HPDE6-E6E7 (cell line): ENCODE data around the gene SLC4A4.

Experiments used
- DNase-seq: peaks from one replicate; pipeline ENCODE4 v3.0.0; 2011; ENCODE audit warnings: missing footprints; ENCODE audit errors: extremely low spot score

The SLC4A4 gene

DNA sequence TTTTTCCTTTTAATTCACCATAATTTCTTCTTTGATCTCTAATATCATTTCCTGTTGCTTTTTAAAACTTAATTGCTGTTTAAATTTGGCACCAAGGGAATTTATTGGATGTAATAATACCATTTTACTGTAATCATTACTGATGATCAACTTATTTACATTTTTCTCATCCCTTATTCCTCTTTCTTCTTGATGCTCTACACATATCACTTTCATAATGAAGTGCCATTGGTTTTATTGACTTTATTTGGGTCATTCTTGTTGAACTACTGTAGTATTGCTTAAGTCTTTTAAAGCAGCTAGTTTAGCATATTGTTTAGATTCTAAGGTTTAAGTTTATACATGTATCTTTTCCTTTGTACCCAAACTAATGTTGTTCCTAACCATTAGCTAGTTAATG, 130.7 kb downstream of the SLC4A4 start:
- DNase-seq, result no peak

DNA sequence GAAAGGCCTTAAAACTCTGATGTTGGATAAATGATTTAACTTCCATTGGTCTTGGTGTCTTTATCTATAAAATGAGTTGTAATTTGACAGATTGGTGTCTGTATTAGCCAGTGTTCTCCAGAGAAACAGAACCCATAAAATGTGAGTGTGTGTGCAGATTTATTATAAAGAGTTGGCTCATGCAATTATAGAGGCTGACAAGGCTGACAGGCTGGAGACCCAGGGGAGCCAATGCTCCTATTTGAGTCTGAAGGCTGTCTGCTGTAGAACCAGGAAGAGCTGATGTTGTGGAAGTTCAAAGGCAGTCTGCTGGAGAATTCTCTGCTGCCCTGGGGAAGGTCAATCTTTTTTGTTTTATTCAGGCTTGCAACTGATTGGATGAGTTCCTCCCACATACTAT, 131.7 kb downstream of the SLC4A4 start:
- DNase-seq, result no peak

DNA sequence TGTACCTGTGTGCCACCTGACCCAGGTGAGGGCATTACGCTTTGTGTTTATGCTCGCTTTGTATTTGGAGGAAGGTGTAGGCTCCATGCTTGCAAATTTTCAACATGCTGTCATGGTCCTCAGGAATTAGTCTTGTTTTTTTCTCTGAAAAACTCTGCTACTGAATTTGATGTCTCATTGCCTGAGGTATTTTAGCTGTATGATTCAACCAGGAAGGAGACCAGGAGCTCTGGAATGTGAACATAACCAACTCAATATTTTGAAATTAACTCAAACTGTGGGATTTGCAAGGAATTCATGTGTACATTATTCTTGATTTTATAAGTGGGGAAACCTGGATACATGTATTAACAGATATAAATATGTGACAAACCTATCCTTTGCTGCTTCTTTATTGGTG, 134.1 kb downstream of the SLC4A4 start:
- peak; percentile 25 for DNase-seq

DNA sequence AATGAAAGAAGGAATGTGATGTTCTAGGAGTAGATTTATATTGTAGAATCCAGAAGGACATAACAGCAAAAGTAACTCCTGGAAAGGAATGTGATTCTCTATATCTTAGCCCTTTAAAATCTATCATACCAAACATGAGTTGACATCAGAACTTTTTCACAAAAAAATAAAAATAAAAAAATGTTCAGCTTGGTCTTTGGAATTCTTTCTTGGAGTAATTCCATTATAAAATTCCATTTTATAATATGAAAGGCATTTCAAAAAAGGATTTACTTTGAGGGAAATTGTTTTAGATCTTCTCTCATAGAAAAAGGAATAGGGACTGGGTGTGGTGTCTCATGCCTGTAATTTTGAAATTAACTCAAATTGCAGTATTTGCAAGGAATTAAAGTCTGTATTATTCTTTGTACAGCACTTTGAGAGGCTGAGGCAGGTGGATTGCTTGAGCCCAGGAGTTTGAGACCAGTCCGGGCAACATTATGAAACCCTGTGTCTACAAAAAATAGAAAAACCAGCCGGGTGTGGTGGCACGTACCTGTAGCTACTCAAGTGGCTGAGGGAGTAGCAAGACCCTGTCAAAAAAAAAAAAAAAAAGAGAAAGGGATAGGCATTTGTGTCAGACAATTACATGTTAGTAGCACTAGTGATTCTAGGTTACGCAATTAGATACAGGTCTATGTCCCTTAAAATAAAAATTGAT, 134.9 kb downstream of the SLC4A4 start:
- no peak for DNase-seq

DNA sequence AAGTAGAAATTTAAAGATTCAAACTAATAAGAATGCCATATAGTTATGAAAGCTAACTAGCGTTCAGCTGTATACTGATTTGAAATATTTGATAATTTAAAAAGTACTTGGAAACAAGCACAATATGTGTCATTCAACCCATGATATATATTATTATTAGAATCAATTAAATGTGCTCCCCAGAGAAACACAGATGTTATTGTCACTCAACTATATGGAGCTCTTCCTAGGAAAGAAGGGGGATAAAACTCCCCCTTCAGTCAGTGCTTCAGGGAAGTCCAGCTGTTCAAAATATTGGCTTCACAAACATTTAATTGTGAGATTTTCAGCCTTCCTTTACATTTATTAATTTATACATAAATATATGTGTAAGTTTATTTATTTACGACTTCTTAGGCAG, 135.9 kb downstream of the SLC4A4 start:
- no peak for DNase-seq

DNA sequence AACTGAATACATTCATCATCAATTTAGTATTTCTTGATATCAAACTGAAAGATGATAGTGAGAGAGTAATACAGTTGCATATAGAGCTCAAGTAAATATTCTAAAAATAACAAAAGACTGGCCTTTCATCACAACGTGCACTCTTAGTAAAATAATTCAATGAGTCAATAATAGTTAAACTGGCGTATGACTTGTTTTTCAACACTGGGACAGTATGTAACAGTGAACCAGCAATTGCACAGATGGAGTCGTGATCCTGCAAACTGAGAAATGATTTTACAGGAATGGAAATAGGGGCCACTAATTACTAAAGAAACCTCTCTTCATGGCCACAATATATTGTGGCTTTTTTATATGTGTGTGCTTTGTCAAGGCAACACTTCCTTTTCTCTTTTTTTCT, 137.4 kb downstream of the SLC4A4 start:
- no peak for DNase-seq

DNA sequence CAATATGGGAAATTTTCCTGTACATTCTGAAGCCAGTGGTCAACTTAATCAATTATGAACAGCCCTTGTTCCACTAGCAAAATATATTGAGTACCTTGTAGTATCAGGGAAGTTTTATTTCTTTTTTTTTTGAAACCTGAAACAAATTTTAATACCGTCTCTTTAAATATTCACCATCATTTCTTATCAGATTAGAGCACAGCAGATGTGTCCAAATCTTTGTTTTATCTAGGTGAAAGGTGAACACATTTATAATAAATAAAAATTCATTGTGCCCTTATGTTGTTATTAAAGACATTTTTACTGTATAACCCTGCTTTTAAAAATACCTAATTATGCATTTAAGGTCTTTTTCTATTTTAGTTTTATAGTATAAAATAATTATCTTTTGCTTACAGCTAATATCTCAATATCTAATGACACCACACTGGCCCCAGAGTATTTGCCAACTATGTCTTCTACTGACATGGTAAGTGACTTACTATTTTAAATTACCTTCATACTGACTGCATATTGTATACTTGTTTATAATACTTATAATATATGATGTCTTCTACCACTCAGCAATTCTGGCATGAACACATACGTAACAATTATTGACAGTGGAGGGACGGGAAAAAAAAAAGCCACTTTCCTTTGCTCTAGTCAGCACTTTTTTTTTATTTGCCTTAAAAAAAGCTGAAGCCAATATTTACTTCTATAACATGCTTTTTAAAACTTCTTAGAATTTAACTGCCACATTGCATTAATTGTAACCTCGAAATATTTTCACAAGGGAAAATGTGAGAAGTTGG, 147.9 kb downstream of the SLC4A4 start:
- no peak for DNase-seq

DNA sequence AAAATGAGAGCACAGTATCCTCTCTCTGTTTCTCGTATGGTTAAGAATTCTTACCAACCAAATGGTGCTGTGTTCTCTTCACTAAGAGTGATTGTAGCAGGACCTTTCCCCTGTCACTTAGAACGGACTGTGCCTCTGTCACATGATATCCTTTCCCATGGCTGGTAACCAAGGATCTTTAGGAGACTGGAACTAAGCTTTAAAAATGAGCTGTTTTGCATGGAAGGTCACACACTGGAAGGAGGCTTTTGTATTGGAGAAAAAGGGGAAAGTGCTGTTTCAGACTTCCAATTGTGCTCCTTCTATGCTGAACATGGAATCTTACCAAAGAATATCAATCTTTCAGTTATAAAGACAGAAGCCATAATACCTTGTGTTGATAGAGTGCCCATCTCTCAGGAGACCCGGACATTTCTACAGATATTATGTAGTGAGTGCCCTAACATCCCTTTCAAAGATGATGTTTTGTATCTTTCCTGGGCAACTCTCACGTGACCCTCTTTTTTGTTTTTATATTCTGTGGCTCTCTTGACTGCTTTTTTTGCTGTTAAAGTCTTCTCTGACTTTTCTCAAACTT, 148.6 kb downstream of the SLC4A4 start:
- no peak for DNase-seq

DNA sequence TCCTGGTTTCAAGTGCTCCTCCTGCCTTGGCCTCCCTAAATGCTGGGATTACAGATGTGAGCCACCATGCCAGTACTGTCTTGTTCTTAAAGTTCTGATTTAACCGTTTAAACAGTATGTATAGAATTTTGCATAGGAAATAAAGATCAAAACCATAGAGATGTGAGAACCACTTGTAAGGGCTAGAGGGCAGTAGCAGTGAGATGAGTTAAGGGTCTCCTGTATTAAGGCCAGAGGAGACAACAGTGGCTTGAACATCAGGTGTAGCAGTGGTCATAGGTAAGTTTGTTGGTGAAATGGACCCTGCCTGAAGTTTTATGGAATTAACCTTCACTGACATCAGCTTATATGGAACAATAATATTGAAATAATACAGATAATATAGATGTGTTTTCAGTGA, 155.7 kb downstream of the SLC4A4 start:
- DNase-seq, result no peak

DNA sequence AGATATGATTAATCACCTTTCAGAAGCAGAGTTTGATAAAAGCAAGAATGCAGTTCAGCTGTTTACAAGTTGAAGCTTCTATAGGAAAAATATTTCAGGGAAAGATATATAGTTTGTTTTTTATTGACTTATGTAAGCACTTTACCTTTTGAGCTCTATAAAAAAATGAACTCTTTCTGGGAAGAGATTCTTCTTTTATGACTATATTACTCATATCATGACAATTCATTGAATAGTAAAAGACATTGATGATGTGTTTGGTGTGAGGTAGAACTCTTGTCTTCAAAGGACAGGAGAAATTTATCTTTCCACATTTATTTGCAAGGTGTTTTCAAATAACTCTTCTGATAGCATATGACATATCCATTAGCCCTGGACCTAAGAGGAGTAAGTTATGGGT, 156.6 kb downstream of the SLC4A4 start:
- DNase-seq, result no peak

DNA sequence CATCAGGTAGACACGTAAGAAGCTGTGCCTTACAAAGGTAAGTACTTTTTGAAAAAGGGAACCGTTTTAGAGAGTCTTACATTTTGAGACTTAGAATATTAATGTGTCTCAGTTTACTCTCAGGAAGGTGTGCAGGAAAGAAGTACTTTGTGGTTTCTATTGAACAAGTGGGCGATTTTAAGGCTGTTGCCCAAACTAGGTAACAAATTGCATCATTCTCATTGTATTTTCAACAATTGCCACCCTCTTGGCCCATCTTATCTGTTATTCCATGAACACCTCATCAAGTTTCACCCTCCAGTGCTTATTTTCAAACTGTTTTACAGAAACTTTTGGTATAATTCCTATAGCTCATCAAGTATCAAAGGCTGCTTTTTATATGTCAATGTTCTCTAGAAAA, 158.3 kb downstream of the SLC4A4 start:
- DNase-seq, result no peak

DNA sequence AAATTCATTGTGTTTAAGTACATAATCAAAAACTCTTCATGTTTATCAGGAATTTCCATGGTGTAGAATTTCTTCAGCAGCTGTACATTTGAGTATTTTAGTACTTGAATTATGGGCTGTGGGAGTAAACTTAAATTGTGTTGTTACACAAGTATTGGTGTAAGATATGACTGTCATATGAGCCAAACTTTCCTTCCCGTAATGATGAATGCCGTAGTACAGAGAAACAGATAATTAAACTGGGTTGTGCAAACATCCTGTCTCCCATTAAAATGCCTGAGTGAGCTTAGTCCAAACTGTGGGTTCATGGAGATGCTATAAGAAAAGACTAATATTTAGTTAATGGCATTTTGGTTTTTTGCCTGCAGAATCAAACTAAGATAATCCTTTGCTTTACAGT, 159.2 kb downstream of the SLC4A4 start:
- DNase-seq, result no peak

DNA sequence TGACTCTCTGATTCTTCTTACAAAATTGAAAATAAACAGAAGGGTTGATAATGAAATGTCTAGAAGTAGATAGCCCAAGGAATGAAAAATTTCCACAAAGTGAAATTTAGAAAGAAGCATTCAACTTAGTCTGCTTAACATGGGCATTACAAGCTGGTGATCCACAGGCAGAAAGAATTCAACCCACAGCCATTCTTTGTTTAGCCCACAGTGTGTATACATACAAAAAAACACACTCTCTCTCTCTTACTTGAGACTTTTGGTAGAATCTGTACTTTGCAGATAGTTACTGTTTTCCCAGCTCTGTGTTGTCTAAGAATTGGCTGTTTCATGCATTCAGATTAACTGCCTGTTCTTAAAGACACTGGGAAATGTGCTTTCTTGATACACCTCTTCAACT, 159.8 kb downstream of the SLC4A4 start:
- no peak for DNase-seq

DNA sequence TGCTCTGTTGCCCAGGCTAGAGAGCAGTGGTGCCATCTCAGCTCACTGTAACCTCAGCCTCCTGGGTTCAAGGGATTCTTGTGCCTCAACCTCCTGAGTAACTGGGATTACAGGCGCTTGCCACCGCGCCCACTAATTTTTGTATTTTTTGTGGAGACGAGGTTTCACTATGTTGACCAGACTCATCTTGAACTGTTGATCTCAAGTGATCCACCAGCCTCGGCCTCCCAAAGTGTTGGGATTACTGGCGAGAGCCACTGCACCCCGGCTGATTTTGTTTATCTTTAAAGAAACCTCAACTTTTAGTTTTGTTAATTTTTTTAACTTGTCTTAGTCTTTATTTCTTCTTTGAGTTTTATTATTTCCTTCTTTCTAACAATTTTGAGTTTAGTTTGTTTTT, 163.2 kb downstream of the SLC4A4 start:
- no peak for DNase-seq

DNA sequence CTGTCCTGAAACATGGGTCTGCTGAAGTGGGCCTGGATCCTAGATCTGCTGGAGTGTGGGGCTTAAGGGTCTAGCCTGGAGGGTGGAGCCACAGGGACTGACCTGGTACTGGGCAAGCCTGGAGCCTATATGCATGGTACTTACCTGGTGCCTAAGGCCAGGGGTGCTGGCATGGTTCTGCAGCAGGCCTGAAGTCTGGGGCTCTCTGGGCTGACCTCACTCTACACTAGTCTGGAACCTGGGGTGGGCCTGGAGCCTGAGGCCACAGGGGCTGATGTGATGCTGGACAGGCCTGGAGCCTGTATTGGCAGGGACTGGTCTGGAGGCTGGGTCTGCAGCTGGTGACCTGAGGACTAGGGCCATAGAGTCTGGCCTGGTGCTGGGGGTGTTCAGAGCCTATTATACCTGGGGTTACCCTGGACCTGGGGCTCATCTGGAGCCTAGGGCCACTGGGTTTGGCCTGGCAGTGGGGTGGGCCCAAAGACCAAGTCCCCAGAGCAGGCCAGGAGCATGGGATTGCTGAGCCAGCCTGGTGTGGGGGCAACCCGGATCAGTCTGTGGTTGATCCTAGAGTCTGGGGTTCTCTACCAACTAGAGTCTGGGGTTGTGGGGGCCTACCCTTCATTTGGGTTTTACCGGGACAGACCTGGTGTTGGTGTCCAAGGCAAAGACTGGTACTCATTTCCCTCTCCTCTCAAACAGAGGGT, 179.6 kb downstream of the SLC4A4 start:
- DNase-seq, result no peak

DNA sequence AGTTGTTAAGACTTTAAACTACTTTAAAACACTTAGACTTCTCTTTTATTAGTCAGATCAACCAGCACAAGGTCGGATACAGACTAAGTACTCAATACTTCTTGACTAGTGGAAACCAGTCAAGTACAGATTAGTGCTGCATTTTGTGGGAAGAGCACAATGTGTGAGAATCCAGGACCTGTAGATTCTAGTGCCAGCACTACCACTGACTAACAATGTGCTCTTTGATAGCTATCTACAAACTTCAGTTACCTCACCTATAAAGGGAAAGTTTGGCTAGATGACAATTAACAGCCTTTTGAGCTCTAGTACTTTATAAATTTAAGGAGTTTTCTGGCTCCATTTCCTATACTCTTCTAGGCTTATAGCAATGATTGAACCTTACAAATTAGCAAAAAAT, 181.5 kb downstream of the SLC4A4 start:
- DNase-seq, result no peak

DNA sequence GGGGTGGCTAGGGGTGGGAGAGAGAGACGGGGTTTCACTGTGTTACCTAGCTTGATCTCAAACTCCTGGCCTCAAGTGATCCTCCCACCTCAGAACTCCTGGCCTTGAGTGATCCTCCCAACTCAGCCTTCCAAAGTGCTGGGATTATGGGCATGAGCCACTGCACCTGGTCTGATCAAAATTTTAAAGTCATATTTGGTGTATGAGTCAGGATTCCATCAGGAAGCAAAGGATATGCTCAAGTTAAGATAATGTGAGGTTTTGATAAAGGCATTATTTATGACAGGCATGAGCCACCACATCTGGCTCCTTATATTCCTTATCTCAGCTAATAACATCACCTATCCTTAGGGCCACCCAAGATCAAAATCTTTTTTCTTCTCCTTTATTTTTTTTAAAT, 182.0 kb downstream of the SLC4A4 start:
- DNase-seq, result no peak

DNA sequence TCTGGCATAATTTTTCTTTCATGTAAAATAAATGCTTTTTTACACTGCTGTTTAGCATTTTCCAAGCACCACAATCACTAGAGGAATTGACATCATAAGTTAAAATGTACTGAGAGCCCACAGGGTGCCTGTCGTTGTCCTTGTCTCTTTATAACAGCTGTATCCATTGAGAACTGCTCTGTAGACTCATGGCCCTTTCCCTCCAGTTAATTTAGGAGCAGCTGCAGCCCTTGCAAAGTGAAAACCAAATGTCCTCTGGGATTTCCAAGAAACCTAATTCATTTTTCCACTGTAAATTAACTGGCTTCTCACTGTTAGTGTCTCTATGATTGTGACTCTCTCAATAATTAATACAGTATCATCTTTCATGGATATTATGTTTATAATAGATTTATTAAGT, 185.9 kb downstream of the SLC4A4 start:
- no peak for DNase-seq

DNA sequence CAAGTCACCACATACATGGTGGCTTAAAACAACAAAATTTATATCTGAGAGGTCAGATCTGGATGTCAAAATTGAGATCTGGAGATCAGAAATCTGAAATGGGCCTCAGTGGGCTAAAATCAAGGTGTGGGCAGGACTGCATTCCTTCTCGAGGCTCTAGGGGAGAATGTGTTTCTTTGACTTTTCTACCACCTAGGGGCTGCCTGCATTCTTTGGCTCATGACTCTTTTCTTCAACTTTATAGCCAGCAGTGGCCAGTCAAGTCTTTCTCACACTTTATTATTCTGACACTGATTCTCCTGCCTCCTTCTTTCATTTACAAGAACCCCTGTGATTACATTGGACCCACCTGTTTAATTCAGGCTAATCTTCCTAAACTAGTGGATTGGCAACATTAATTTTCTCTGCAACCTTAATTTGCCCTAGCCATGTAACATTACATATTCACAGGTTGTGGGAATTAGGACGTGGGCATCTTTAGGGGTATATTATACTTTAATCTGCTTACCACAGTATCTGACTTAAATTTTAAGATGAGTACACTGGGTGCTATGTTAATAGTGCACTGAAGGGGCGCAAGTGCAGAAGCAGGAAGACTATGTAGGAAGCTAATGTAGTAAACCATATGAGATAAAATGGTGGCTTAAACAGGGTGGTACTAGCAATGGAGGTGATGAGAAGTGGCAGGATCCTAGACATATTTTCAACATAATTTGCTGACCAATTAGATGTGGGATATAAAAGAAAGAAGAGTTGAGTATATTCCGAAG, 188.0 kb downstream of the SLC4A4 start:
- no peak for DNase-seq

DNA sequence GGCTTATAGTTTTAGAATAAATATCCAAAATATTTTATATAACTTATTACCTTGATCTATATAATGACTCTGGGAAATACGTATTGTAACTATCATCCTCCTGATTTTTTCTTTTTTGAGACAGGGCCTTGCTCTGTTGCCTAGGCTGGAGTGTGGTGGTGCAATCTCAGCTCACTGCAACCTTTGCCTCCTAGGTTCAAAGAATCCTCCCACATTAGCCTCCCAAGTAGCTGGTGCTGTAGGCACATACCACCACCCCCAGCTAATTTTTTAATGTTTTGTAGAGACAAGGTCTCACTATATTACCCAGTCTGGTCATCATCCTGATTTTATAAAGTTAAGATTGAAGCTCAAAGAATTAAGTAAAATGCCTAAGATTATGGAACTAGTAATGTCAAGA, 193.6 kb downstream of the SLC4A4 start:
- DNase-seq, result no peak

DNA sequence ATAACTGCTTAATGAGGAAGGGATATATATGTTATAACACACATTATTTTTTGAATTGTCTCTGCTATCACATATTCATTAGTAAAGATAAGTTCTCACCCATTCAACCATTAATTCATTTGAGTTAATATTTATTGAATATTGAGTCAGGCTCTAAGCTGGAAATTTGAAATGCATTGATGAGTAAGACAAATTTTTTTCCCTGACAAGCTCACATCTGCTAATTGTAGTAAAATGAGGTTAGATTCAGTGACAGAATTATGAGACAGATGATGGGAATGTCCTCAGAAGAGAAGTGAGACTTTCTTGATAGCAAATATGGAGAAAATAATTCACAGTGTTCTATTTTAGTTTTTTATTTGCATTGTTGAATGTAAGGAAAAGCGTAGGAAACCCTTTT, 194.3 kb downstream of the SLC4A4 start:
- DNase-seq, result no peak

DNA sequence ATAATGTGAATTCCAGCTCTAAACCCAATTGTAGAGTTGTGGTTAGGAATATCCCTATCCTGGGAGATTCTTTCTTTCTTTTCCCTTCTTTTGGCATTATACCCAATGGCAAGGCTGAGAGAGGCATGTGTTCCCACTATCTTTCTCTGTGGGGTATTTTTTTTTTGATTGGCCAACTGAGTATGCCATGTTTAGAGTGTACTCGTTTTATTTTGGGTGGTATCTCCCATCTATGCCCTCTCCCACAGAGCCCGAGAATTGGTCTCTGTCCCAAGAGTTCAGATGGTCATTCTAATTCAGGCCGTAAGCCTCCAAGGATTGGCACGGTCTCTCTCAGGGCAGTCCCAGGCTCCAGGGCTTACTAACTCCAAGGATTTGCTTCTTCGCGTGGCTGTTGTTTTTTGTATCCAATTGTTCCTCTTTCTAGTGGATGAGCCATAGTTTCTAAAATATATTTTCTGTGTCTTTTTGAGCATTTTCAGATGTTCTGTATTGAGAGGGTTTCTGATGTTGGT, 198.8 kb downstream of the SLC4A4 start:
- no peak for DNase-seq
